ENCODE results near the gene PCDHA3.
"Not testable (repeated sequence)": the region's sequence is repeated elsewhere in the genome, so short reads cannot be mapped to it uniquely, and the experiment has no call there.

PCDHA3 gene

DNA sequence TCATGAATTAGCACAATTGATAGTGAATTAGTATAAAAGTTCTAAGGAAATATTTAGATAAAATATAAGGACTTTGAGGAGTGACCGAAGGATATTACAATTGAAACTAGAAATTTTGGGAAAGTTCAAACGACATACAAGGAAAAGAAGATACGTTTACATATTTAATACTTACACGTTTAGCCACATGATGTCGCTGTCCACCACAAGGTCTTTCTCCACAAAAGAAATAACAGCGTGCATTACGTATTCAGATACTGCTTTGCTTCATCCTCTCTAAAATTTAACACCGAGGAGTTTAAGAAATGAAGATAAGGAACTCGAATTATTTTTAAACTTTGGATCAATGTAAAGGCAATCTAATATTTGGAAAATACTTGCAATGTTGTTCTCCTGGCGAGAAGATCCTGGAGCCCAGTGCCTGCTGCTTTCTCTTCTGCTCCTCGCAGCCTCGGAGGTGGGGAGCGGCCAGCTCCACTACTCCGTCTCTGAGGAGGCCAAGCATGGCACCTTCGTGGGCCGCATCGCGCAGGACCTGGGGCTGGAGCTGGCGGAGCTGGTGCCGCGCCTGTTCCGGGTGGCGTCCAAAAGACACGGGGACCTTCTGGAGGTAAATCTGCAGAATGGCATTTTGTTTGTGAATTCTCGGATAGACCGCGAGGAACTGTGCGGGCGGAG, at the start of gene PCDHA3:
PCDHA3 (plus strand) TSS at position 242 of the 678 bp plus-strand sequence.
- no peak for DNase-seq

DNA sequence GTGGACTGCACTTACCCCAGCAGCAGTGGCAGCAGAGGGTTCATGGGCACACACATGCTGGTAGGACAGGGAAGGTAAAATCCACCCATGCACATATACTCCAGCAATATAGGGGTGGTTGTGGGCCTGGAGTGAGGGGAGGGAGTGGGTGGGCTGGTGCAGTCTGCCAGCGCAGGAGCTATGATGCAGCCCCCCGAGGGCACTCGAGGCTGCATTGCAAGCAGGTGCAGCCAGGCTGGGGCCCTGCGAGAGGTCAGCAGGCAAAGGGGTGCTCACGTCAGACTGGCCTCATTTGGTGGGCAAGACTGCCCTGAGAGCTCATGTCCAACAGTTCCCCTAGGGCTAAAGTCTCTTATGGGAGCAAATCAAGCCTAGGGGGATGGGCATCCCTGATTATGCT, 47.3 kb upstream of the PCDHA3 start:
- DNase-seq, result no peak

DNA sequence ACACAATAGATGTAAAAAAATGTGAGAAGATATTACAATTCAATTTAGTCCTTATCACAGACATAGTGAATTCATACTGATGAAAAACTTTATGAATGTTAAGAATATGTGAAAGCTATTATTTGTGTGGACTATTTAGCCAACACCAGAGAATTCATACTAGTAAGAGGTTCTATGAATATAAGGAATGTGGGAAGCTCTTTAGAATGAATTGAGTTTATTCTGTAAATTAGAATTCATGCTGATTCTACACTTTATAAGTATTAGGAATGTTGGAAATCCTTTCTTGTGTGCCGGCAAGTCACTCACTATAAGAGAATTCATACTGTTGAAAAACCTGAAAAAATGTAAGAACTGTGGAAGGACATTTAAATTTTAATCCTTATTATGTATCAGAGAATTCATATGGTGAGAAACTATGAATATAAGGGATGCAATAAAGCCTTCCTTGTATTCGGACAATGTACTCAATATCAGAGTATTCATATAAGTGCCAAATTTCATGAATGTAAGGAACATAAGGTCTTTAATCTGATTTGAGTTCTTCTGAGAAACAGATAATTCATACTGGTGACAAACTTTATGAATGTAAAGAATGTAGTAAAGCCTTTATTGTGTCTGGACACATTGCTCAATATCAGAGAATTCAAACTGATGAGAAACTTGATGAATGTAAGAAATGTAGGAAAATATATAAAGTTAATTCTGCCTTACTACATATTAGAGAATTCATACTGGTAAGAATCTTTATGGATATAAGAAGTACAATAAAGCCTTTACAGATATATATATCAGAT, 36.5 kb upstream of the PCDHA3 start:
- no peak for DNase-seq

DNA sequence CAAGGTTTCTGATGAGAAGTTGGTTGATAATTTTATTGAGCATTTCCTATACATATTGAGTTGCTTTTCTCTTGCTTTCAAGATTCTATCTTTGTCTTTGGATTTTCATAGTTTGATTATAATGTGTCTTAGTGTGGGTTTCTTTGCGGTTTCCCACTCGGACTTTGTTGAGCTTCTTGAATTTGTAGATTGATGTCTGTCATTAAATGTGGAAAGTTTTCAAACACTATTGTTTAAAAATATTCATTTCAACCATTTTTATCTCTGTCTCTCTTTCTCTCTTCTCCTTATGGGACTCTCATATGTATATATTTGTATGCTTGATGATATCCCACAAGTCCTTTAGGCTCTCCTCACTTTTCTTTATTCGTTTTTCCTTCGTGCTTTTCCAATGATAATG, 33.4 kb upstream of the PCDHA3 start:
- DNase-seq, result no peak

DNA sequence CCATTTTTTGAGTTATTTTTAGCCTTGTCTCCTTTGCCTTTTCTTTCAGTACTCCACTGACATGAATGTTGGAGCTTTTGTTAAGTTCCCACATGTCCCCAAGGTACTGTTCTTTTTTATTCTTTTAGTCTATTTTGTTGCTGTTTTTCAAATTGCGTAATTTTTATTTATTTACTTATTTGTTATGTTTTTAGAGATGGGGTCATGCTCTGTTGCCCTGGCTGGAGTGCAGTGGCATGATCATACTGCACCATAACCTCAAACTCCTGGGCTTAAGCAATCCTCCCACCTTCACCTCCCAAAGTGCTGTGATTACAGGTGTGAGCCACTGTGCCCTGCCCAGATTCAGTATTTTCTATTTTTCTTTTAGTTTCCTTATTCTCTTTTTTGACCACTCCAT, 20.3 kb upstream of the PCDHA3 start:
- DNase-seq, result no peak

DNA sequence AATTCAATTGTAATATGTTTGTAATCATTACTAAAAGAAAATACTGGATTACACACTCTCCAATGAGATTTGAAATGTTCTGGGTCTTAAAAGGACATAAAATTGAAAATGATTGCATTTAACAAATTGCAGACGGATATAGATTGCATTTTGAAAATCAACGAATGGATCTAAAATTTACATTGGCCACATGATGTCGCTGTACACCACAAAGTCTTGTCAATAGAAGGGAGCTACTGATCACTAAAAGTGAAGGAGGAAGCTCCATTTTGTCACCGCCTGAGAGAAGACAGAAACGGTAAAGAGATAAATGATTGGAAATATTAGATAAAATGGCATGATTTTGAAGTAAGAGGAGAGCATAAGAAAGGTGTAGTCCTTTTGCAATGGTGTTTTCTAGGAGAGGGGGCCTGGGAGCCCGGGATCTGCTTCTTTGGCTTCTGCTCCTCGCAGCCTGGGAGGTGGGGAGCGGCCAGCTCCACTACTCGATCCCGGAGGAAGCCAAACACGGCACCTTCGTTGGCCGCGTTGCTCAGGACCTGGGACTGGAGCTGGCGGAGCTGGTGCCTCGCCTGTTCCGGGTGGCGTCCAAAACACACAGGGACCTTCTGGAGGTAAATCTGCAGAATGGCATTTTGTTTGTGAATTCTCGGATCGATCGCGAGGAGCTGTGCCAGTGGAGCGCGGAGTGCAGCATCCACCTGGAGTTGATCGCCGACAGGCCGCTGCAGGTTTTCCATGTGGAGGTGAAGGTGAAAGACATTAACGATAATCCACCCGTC, 14.8 kb upstream of the PCDHA3 start, which contains the start of gene PCDHA1:
PCDHA1 (plus strand) TSS at position 236 of the 782 bp plus-strand sequence.
- no peak for DNase-seq

DNA sequence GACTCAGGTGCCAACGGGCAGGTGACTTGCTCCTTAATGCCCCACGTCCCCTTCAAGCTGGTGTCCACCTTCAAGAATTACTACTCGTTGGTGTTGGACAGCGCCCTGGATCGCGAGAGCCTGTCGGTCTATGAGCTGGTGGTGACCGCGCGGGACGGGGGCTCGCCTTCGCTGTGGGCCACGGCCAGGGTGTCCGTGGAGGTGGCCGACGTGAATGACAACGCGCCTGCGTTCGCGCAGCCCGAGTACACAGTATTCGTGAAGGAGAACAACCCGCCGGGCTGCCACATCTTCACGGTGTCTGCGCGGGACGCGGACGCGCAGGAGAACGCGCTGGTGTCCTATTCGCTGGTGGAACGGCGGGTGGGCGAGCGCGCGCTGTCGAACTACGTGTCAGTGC, 13.4 kb upstream of the PCDHA3 start:
- DNase-seq, result not testable (repeated sequence)

DNA sequence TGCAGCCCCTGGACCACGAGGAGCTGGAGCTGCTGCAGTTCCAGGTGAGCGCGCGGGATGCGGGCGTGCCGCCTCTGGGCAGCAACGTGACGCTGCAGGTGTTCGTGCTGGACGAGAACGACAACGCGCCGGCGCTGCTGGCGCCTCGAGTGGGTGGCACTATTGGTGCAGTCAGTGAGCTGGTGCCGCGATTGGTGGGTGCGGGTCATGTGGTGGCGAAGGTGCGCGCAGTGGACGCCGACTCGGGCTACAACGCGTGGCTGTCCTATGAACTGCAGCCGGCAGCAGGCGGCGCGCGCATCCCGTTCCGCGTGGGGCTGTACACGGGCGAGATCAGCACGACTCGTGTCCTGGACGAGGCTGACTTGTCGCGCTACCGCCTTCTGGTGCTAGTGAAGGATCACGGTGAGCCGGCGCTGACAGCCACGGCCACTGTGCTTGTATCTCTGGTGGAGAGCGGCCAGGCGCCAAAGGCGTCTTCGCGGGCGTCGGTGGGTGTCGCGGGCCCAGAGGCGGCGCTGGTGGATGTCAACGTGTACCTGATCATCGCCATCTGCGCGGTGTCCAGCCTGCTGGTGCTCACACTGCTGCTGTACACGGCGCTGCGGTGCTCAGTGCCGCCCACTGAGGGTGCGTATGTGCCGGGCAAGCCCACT, 12.9 kb upstream of the PCDHA3 start:
- DNase-seq, result not testable (repeated sequence)

DNA sequence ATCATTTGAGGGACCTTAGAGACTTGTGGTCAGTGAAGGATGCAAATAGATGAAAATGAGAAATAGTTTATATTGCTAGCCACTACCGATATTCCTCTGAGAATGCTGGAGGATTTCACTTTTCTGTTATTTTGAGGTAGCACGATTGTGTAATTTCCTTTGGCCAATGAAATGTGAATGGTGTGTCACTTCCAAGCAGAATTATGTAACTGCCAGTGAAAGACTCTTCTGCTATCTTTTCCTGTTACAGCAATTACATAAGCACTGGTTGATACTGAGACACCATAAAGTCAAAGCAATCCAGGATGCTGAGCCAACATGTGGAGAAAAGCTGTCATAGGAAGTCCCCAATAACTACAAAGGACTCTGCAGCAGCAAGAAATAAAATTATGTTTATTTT, 9.8 kb upstream of the PCDHA3 start:
- no peak for DNase-seq

DNA sequence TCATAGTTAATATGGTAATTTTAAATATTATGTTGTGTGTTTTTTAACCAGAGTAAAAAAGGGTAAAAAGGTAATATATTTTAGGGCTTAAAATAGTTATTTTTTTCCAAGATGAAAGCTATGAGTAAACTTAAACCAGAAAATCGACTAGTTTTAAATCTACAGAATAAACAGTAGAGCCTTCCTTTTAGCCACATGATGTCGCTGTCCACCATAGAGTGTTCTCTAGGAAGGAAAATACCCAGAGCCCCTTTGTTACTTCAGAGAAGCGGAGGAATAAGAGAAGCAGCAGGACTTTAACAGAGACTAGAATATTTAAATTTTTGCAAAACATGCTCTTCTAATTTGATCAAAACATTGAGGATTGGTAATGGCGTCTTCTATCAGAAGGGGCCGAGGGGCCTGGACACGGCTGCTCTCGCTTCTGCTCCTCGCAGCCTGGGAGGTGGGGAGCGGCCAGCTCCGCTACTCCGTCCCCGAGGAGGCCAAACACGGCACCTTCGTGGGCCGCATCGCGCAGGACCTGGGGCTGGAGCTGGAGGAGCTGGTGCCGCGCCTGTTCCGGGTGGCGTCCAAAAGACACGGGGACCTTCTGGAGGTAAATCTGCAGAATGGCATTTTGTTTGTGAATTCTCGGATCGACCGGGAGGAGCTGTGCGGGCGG, 6.1 kb upstream of the PCDHA3 start, which contains the start of gene PCDHA2:
PCDHA2 (plus strand) TSS at position 258 of the 664 bp plus-strand sequence.
- DNase-seq, result no peak

DNA sequence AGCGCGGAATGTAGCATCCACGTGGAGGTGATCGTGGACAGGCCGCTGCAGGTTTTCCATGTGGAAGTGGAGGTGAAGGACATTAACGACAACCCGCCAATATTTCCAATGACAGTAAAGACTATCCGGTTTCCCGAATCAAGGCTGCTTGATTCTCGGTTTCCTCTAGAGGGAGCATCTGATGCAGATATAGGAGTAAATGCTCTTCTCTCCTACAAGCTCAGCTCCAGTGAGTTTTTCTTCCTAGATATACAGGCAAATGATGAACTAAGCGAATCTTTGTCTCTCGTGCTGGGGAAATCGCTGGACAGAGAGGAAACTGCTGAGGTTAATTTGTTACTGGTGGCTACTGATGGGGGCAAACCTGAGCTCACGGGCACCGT, 5.6 kb upstream of the PCDHA3 start:
- DNase-seq, result no peak

DNA sequence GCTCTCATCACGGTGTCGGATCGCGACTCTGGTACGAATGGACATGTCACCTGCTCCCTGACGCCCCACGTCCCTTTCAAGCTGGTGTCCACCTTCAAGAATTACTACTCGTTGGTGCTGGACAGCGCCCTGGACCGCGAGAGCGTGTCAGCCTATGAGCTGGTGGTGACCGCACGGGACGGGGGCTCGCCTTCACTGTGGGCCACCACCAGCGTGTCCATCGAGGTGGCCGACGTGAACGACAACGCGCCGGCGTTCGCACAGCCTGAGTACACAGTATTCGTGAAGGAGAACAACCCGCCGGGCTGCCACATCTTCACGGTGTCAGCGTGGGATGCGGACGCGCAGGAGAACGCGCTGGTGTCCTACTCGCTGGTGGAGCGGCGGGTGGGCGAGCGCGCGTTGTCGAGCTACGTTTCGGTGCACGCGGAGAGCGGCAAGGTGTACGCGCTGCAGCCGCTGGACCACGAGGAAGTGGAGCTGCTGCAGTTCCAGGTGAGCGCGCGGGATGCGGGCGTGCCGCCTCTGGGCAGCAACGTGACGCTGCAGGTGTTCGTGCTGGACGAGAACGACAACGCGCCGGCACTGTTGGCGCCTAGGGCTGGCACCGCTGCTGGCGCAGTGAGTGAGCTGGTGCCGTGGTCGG, 4.7 kb upstream of the PCDHA3 start:
- DNase-seq, result not testable (repeated sequence)

DNA sequence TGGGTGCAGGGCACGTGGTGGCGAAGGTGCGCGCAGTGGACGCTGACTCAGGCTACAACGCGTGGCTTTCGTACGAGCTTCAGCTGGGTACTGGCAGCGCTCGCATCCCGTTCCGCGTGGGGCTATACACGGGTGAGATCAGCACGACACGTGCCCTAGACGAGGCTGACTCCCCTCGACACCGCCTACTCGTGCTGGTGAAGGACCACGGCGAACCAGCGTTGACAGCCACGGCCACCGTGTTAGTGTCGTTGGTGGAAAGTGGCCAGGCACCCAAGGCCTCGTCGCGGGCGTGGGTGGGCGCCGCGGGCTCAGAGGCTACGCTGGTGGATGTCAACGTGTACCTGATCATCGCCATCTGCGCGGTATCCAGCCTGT, 4.2 kb upstream of the PCDHA3 start:
- no peak for DNase-seq

DNA sequence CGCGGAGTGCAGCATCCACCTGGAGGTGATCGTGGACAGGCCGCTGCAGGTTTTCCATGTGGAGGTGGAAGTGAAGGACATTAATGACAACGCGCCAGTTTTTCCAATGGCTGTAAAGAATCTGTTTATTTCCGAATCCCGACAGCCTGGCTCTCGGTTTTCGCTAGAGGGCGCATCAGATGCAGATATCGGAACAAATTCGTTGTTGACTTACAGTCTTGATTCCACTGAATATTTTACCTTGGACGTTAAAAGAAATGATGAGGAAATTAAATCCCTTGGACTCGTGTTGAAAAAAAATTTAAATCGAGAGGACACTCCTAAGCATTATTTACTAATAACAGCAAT, 611 bp downstream of the PCDHA3 start:
- no peak for DNase-seq

DNA sequence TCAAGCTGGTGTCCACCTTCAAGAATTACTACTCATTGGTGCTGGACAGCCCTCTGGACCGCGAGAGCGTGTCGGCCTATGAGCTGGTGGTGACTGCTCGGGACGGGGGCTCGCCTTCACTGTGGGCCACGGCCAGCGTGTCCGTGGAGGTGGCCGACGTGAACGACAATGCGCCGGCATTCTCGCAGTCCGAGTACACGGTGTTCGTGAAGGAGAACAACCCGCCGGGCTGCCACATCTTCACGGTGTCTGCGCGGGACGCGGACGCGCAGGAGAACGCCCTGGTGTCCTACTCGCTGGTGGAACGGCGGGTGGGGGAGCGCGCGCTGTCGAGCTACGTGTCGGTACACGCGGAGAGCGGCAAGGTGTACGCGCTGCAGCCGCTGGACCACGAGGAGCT, 1.5 kb downstream of the PCDHA3 start:
- not testable (repeated sequence) for DNase-seq

DNA sequence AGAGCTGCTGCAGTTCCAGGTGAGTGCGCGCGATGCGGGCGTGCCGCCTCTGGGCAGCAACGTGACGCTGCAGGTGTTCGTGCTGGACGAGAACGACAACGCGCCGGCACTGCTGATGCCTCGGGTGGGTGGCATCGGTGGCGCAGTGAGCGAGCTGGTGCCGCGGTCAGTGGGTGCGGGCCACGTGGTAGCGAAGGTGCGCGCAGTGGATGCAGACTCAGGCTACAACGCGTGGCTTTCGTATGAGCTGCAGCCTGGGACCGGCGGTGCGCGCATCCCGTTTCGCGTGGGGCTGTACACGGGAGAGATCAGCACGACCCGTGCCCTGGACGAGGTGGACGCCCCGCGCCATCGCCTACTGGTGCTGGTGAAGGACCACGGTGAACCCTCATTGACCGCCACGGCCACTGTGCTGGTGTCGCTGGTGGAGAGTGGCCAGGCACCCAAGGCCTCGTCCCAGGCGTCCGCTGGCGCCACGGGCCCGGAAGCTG, 2.0 kb downstream of the PCDHA3 start:
- DNase-seq, result no peak

DNA sequence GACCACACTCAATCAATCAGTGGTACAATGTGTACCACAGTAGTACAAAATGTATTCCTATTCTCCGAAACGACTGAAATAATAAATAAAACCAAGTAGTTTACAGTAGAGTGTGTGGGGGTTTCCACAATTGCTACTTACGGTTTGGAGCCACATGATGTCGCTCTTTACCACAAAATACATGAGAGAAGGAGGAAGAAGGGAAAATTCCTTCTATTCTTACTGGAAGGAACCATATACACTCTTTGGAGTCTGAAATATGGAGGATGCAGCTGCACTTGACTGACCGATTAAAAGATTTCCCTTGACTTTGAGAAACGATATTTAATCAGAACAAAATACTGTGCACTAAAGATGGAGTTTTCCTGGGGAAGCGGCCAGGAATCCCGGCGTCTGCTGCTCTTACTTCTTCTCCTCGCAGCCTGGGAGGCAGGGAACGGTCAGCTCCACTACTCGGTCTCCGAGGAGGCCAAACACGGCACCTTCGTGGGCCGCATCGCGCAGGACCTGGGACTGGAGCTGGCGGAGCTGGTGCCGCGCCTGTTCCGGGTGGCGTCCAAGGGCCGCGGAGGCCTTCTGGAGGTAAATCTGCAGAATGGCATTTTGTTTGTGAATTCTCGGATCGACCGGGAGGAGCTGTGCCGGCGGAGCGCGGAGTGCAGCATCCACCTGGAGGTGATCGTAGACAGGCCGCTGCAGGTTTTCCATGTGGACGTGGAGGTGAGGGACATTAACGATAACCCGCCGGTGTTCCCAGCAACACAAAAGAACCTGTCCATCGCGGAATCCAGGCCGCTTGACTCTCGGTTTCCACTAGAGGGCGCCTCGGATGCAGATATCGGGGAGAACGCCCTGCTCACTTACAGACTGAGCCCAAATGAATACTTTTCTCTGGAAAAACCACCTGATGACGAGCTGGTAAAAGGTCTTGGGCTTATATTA, 6.2 kb downstream of the PCDHA3 start, which contains the start of gene PCDHA4:
PCDHA4 (plus strand) TSS at position 235 of the 942 bp plus-strand sequence.
- DNase-seq, result no peak

DNA sequence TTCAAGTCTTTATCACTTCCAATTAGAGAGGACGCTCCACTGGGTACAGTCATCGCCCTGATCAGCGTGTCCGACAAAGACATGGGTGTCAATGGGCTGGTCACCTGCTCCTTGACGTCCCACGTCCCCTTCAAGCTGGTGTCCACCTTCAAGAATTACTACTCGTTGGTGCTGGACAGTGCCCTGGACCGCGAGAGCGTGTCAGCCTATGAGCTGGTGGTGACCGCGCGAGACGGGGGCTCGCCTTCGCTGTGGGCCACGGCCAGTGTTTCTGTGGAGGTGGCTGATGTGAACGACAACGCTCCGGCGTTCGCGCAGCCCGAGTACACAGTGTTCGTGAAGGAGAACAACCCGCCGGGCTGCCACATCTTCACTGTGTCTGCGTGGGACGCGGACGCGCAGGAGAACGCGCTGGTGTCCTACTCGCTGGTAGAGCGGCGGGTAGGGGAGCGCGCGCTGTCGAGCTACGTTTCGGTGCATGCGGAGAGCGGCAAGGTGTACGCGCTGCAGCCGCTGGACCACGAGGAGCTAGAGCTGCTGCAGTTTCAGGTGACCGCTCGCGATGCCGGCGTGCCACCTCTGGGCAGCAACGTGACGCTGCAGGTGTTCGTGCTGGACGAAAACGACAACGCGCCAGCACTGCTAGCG, 7.5 kb downstream of the PCDHA3 start:
- not testable (repeated sequence) for DNase-seq

DNA sequence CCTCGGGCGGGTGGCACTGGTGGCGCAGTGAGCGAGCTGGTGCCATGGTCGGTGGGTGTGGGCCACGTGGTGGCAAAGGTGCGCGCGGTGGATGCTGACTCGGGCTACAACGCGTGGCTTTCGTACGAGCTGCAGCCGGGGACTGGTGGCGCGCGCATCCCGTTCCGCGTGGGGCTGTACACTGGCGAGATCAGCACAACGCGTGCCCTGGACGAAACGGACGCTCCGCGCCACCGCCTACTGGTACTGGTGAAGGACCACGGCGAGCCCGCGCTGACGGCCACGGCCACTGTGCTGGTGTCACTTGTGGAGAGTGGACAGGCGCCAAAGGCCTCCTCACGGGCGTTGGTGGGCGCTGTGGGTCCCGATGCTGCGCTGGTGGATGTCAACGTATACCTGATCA, 8.0 kb downstream of the PCDHA3 start:
- DNase-seq, result no peak
